Peyer's patch (tissue), 4 donors: Measurements from ENCODE around the gene NHSL2. TPM values are rescaled to one million over a fixed set of nuclear protein-coding genes. Genes with fewer than 3 reads are reported as not detected.
A peak's percentile ranks its signal among the peaks of the same experiment; 100 is the strongest.
"Not testable (repeated sequence)": the region's sequence is repeated elsewhere in the genome, so short reads cannot be mapped to it uniquely, and the experiment has no call there.

Experiments used
- DNase-seq, 3 donors: peaks; one replicate each; pipeline ENCODE4 v3.0.0-alpha.2; 2017 to 2019
- H3K27ac ChIP-seq, 4 donors: fragments of 200-600 bp; sonication (generic); one replicate each; pipeline ENCODE4 v1.5.1; 2016 to 2019
- H3K27me3 ChIP-seq, 2 donors: fragments of 200-600 bp; sonication (generic); one replicate each; pipeline ENCODE4 v1.5.1; 2019
- H3K36me3 ChIP-seq, 3 donors: fragments of 200-600 bp; sonication (generic); one replicate each; pipeline ENCODE4 v1.5.1; 2016 to 2019
- H3K4me1 ChIP-seq, 4 donors: fragments of 200-600 bp; sonication (generic); one replicate each; pipeline ENCODE4 v1.5.1; 2016 to 2019
- H3K4me3 ChIP-seq, 4 donors: fragments of 200-600 bp; sonication (generic); 1 replicate in 3 of 4; 2 replicates in 1 of 4; pipeline ENCODE4 v1.5.1; 2016 to 2019; ENCODE audit warnings: mild to moderate bottlenecking in 1 of 4
- H3K9me3 ChIP-seq, 4 donors: fragments of 200-600 bp; sonication (generic); one replicate each; pipeline ENCODE4 v1.5.1; 2016 to 2019; ENCODE audit warnings: mild to moderate bottlenecking in 1 of 4
- CTCF ChIP-seq, 6 experiments: fragments of 450-650 bp in 4 of 6; fragments of 200-600 bp in 2 of 6; sonication (generic) in 1 of 6; IDR thresholded peaks; one replicate each; pipeline ENCODE4 v1.5.1; 2017 to 2019; ENCODE audit warnings: antibody characterized with exemption in 6 of 6, mild to moderate bottlenecking in 3 of 6, moderate library complexity in 1 of 6
- POLR2A ChIP-seq, 2 donors: fragments of 450-650 bp; IDR thresholded peaks; one replicate each; pipeline ENCODE4 v1.5.1; 2017; ENCODE audit warnings: antibody characterized with exemption in 2 of 2, mild to moderate bottlenecking in 2 of 2, moderate library complexity in 2 of 2
- total RNA-seq, 4 donors: library from RNA; depleted of rRNA; stranded (reverse); fragments of >200 nt; gene quantifications; one replicate each; pipeline ENCODE4 v1.1.0, GENCODE V29; 2016

Gene NHSL2
- total RNA-seq, 4 donors from 2014 or later: 0.53 to 2.9 (median 2.2) TPM

DNA sequence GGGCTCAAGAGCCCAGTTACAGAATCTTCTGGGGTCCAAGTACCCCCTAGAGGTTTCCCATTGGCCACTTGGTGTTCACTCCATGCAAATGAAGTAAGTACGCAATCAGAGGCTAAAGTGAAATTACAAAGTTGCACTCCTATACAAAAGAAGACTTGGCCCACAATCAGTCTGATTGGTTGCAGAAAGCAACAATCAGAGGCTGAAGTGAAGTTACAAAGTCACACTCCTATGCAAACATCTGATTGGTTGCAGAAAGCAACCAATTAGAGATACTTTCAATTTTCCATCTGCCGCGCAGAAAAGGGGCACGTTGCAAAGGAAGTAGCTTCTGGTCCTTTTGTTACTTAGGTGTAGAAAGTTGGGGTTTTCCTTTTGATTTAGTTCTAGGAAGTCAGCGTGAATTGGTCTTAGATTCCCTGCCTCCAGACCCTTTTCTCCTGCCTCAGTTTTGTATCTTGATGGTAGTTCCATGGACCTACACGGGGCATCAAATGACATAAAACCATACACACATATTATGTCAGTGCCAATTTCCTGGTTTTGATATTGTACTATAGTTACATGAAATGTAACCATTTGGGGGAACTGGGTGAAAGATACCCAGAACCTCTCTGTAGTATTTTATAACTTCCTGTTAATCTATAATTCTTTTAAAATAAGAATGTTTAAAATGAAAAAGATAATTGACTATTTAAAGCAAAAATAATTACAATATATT, 258.5 kb downstream of the NHSL2 start:
- Histone ChIP-seq H3K4me3 (peak overlapping the region in 1 of 4 donors; percentile 8), H3K9me3 (no peaks in the 10 kb centered on the region), H3K27me3 (no peaks in the 10 kb centered on the region), H3K36me3 (no peaks in the 10 kb centered on the region), H3K4me1 (no peaks in the 10 kb centered on the region), H3K27ac (no peak overlapping the region)
- no peak for TF ChIP-seq CTCF (IDR thresholded peaks at IDR 0.05)
- peak in 1 of 2 donors; percentile 16 for TF ChIP-seq POLR2A (IDR thresholded peaks at IDR 0.05)
- peak in 1 of 3 donors; percentile 47 for DNase-seq

DNA sequence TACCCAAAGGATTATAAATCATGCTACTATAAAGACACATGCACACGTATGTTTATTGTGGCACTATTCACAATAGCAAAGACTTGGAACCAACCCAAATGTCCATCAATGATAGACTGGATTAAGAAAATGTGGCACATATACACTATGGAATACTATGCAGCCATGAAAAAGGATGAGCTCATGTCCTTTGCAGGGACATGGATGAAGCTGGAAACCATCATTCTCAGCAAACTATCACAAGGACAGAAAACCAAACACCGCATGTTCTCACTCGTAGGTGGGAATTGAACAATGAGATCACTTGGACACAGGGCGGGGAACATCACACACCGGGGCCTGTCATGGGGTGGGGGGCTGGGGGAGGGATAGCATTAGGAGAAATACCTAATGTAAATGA, 265.6 kb downstream of the NHSL2 start:
- H3K36me3 ChIP-seq, H3K27ac ChIP-seq, H3K4me1 ChIP-seq: not testable (repeated sequence)

DNA sequence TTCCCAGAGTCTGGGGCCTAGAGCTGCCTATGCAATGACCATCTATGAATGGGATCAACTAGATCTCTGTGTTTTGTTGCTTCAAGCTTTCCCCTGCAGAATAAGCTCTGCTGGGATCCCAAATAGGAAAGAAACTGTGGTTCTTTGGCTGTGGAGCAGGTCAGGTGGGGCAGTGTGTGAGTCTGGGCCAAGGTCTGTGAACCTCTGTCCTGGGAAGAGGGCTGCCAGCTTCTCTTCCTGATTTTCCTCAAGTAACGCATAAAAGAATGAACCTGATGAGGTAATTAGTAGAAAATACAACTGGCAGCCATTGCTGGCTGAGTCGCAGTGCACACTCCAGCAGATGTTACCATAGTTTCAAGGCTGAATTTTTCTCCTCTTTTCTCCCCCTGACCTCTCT, 266.3 kb downstream of the NHSL2 start:
- DNase-seq: no peak
- no peaks in the 10 kb centered on the region for H3K9me3 ChIP-seq
- H3K4me1 ChIP-seq: no peaks in the 10 kb centered on the region
- TF ChIP-seq CTCF (IDR thresholded peaks at IDR 0.05) (no peak), POLR2A (IDR thresholded peaks at IDR 0.05) (no peak)
- H3K4me3 ChIP-seq: no peak overlapping the region
- H3K27me3 ChIP-seq: no peaks in the 10 kb centered on the region
- H3K27ac ChIP-seq: no peak overlapping the region
- no peaks in the 10 kb centered on the region for H3K36me3 ChIP-seq

More for the DNA sequence above, 265.6 kb downstream of the NHSL2 start:
- DNase-seq, H3K9me3 ChIP-seq, H3K4me3 ChIP-seq, H3K27me3 ChIP-seq: not testable (repeated sequence)

DNA sequence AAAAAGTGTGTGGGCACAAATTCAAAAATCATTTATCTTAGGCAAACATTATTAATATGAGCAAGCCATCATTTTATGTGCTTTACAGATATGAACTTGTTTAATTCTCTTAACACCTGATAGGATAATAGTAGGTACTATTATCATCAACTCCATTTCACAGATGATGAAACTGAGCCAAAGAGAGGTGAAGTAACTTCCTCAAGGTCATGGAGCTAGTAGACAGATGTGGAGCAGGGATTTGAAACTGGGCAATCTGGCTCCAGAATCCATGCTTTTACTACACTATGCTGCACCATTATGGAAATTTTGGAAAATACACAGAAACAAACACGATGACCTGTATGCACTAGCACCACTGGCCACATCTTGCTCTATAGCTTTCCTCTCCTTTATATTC, 269.9 kb downstream of the NHSL2 start:
- peak overlapping the region in 1 of 4 donors; percentile 81 for H3K4me3 ChIP-seq
- no peaks in the 10 kb centered on the region for H3K9me3 ChIP-seq
- TF ChIP-seq POLR2A (IDR thresholded peaks at IDR 0.05): no peak
- TF ChIP-seq CTCF (IDR thresholded peaks at IDR 0.05): no peak
- no peaks in the 10 kb centered on the region for H3K27me3 ChIP-seq
- DNase-seq: no peak
- peak overlapping the region in 3 of 4 donors; percentile 70 to 86 (median 81) for H3K27ac ChIP-seq
- H3K36me3 ChIP-seq: no peaks in the 10 kb centered on the region
- peaks cover 0 to 7% (median 0%) of the 10 kb centered on the region in 4 donors for H3K4me1 ChIP-seq

DNA sequence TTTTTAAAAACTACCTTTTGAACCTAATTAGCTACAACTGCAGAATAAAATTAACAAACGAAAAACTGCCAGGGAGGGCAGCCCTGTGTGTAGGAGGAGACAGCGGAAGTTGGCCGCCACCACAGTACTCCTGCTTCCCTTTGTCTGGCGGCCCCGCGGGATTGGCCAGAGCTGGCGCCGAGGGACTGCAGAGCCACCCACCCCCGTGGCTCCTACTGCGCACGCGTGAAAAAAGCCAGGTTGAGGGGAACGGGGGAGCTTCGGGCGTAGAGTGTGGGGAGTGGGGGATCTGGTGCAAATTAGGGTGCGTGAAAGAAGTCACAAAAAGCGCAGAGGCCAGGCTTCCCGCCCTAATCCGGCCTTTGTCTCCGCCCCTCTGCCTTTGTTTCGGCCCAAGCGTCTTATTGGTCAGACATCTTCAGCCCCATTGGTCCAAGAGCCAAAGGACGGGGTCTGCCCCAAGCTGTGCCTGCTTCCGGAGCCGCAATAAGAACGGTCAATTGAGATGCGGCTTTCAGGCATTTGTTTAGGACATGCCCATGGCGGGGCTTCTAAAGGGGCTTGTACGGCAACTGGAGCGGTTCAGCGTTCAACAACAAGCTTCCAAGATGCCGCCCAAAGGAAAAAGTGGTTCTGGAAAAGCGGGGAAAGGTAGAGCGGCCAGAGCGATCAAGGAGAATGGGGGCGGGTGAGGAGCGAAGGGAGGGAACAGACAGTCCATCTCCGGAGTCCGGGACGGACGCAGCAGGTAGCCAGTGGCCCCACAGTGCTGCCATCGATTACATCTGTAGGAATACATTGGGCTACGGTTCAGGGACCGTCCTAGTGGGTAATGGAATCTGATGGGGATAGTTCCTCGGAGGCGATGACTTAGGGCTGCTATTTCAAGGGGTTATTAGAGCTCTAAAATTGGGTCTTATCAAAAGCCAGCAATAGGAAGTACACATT, 270.8 kb downstream of the NHSL2 start, which contains the start of gene PIN4:
Gene PIN4, plus strand, starts transcription at position 580 of the 948 bp plus-strand sequence. Its CDS starts 29 bp downstream, at position 609.
- no peaks in the 10 kb centered on the region for H3K27me3 ChIP-seq
- TF ChIP-seq POLR2A (IDR thresholded peaks at IDR 0.05) (peak in 1 of 2 donors; percentile 28), CTCF (IDR thresholded peaks at IDR 0.05) (no peak)
- peak; percentile 83 to 94 (median 85) for DNase-seq
- peak within 1 kb of the TSS; percentile 54 to 81 (median 55) for H3K4me3 ChIP-seq
- peak within 1 kb of the TSS; percentile 70 to 86 (median 82) for H3K27ac ChIP-seq
- peaks cover 0 to 7% (median 0%) of the 10 kb centered on the region in 4 donors for H3K4me1 ChIP-seq
- no peaks in the 10 kb centered on the region for H3K36me3 ChIP-seq
- H3K9me3 ChIP-seq: no peaks in the 10 kb centered on the region
